HuH-7.5 (cell line): Measurements from ENCODE around the gene GIPC1.
"Not testable (repeated sequence)": the region's sequence is repeated elsewhere in the genome, so short reads cannot be mapped to it uniquely, and the experiment has no call there.

Experiments
- DNase-seq: peaks from one replicate; pipeline ENCODE4 v3.0.0; 2011; ENCODE audit warnings: low spot score

Gene GIPC1

DNA sequence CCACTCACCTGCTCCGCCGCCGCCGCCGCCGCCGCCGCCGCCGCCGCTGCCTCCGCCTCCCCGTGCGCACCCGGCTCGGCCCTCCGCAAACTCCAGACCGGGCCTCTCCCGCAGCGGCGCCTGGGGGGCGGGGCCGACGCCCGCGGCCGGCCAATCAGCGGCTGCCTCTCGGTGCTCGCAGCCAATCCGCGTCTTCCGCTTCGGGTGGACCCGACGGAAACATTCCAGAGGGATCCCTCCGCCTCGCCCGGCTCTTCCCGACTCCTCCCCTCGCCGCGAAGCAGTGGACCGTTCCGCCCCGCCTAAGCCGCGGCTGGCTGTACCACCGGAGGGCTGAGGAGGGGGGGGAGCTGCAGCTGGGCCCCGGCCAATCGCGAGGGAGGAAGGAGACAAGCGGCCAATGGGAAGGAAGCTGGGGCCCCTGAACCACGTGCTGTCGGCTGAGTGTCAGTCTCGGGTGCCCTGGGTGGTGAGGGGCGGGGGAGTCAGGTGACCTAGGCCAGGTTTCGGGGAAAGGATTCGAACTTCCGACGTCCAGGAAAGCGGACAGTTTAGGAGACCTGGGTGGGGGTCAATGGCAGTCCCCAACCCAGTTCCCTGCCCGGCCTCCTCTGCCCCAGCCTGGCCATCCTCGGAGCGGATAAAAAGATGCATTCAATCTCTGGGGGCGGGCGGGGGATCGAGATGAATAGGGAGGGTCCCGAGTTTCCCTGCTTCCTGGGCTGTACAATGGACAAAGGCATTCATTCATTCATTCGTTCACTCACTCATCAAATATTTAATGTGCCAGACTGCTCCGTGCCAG lies at the start of gene GIPC1:
Gene GIPC1 (minus strand): TSS at position 99 of the 805 bp plus-strand sequence. CDS start 13,151 bp downstream, outside the sequence.
- peak; percentile 99 for DNase-seq

DNA sequence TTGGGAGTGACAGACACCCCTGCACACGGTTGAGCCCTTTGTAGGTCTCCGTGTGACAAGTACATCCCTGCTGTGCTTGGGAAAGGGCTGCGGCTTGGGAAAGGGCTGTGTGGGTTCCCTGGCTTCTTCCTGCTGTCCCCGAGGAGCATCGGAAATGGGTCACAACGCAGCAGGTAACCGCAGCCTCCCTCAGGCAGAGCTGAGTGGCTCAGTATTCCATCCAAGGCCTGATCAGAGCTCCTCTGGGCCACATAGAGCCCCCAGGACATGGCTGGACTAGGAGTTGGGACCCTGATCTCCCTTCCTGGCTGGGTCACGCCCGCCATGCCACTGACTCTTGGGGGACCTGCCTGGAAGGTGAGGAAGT lies 49.8 kb upstream of the GIPC1 start:
- no peak for DNase-seq

DNA sequence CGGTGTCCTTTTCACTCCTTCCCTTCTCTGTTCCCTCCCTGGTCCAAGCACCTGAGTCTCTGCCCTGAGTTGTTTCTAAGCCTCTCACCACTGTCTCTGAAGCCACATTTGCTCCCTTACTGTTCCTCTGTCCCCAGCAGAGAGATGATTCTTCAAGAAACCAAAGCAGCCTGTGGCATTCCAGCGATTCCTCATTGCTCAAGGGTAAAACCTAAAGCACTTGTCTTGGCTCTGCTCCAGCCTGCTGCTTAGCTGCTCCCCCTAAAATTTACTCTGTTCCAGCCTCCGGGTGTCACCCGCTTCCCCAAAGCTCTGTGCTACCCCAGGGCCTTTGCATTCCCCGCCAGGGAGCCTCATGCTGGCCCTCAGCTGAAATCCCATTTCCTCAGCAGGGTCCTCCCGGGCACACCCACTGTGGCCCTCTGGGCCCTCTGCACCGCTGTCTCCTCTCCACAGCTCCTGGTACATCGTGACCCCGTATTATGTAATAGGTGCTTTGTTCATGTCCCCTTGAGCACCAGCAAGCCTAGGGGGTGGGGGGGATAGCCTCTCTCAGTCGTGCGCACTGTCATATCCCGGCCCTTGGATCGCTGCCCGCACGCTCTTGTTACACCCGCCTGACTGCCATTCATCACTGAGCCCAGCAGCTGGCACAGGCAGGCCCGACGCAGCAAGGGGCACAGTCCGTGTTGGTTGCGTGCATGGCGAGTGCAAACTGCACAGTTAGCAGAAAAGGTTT lies 49.2 kb upstream of the GIPC1 start:
- DNase-seq = no peak

DNA sequence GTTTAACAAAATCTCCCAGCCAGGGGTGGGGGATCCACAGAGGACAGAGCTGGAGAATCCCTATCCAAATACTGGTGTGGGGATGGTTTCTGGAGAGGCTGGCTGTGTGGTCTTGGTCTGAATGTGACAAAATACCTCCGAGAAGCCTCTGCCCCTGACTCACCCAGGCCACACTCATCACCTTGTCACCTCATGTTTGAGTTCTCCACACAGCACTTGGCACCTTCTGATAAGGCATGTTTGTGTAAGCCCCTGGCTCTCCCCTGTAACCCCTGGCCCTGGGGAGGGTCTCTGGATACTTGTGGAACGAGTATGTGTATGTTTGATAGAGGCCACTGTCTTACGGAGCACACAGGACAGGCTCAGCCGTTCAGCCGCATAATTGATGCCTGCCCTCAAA lies 48.1 kb upstream of the GIPC1 start:
- DNase-seq = no peak

DNA sequence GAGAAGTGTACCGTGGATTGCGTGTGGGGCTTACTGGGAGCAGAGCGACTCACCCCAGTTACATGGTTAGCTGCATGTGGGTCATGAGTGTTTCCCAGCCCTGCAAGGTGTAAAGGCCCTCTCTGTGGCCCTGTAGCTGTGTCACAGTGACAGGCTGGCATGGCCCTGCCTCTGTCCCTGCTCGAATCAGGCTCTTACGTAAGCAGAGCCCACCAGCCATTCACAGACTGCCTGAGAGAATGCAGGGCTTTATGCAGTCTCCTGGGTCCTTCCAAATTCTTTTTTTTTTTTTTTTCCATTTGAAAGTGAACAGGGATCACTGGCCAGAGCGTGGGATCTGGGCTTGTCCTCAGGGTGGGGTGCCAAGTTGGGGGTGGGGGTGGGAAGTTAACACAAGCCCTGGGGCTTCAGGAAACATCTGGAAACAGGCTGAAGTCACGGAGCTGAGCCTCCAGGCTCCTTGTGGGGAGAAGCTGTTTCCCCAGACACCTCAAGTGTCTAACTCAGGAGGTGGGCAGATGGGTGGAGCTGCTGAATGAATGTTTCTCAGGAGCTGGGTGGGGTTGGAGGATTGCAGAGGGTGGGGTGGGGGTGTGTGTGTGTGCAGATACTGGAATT lies 46.9 kb upstream of the GIPC1 start:
- no peak for DNase-seq

- DNase-seq = not testable (repeated sequence)
Observed at GRCh38 chr19:14541979-14542378, 46.1 kb upstream of the GIPC1 start.

GRCh38 chr19:14540741-14541525 lies 45.0 kb upstream of the GIPC1 start:
- DNase-seq = no peak

DNA sequence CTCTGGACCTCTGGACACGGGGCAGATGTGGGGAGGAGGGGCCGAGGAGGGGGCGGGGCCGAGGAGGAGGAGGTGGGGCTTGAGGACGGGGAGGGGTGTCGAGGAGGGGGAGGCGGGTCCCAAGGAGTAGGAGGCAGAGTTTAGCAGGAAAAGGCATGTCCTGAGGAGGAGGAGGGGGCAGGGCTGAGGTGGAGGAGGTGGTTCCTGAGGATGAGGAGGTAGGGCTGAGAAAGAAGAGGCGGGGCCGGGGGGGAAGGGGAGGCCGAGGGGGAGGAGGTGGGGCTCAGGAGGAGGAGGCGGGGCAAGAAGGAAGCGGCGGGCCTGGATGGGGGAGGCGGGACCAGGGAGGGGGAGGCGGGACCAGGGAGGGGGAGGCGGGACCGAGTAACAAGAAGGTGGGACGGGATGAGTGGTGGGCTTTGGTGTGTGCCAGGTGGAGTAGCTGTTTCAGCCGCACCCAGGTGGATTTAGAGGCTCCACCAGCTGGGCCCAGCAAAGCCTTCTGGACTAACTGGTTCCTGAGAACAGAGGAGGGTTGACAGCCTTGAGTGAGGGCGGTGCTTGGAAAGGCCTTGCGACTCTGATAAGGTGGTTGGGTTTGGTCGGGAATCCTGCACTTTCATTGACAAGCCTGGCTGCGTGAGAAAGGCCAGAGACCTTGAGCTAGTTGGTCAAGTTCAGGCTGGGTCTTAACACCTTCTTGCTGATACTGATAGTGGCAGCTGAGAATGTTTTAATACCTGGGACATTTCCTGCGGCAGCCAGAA lies 41.2 kb upstream of the GIPC1 start:
- DNase-seq = no peak

DNA sequence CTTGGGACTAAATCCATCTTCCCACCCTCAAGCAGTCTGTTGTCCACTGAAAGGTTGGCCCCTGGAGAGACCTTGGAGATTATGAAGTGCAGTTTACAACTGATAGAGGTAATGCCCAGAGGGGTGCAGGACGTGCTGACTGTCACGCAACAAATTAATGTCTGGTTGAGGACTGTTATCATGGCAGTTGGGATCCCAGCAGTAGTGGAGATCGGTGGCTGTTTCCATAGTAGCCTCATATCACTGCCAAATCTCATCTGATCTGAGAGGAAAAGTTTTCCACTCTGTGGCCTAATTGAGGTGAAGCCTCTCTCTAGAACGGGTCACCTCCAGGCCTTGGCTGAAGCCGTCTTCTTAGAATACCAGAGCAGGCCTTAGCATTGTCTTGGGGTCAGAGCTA lies 37.5 kb upstream of the GIPC1 start:
- no peak for DNase-seq

GRCh38 chr19:14530506-14530905 lies 34.6 kb upstream of the GIPC1 start:
- no peak for DNase-seq

- no peak for DNase-seq
Observed at GRCh38 chr19:14530005-14530348, 34.0 kb upstream of the GIPC1 start.

- DNase-seq = peak; percentile 92
Observed at GRCh38 chr19:14529254-14530004, 33.5 kb upstream of the GIPC1 start, which contains the start of gene TECR. TECR (plus strand) TSS chr19:14529594; CDS start chr19:14529697, 103 bp downstream.

GRCh38 chr19:14528419-14529253 lies 32.7 kb upstream of the GIPC1 start:
- DNase-seq = no peak

DNA sequence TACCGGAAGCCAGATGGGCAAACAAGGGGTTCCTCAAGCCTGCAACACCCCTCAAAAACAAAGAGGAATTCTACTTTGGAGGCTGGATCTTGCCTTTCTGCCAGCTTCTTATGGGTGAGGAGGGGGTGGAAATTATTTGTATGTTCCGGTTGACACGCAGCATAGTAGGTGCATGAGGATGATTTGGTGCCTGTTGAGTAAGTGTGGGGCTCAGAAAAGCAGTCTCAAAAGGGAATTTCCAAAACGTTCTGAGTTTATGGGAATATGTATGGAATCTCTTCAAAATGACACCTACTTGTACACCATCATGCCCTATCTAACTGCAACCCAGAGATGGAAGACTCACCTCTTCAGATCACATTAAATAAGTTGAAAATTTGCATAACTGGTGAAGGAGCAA lies 30.5 kb upstream of the GIPC1 start:
- DNase-seq = no peak

DNA sequence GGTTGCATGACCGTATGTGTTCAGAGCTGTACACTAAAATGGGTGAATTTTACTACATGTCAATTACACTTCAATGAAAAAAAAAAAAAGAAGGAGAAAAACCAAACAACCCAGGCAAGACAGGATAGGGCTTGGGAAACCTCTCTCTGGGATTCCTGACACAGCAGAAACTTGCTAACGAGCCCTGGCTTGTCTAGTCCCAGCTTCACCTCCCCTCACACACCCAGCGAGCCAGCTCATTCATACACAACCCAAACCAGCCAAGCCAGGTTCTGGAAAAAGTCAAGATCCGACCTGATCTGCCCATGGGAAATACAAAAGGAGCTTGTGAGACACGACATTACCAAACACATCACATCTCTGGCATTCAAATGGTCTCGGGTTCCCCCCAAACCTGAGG lies 29.8 kb upstream of the GIPC1 start:
- no peak for DNase-seq

DNA sequence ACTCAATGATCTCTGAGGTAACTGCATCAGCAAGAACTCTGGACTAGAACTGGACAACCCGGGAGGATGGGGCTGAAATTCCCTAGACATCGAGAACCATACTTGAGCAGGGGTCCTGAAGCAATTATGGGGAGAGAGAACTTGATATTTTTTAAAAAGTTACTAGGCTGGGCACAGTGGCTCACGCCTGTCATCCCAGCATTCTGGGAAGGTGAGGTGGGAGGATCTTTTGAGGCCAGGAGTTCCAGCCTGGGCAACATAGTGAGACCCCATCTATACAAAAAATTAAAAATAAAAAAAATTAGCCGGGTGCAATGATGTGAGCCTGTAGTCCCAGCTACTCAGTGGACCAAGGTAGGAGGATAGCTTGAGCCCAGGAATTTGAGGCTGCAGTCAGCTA lies 24.6 kb upstream of the GIPC1 start:
- DNase-seq = no peak

GRCh38 chr19:14519860-14520407 lies 24.0 kb upstream of the GIPC1 start:
- DNase-seq = no peak

DNA sequence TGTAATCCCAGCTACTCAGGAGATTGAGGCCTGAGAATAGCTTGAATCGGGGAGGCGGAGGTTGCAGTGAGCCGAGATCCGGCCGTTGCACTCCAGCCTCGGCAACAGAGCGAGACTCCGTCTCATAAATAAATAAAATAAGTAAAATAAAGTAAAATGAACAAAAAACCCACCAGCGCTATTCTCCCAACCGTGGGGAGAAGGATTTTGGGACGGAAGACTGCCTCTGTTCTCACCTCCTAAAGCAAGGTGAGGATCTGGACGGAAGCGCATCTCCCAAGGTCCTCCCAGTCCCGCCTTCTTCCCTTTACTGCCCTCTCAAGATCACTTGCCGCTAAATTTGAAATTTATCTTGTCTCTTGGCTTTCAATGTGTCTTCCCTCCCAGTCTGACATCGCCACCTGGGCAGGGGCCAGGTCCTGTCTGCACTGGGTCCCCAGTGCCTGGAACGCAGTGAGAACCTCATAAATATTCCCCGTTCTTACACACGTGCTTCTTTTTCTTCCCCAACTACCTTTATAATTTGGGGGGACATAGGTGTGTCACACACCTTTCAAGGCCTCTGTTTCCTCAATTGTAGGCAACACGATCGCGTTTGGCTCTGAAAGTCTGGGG lies 23.4 kb upstream of the GIPC1 start:
- no peak for DNase-seq
